HCT116 (cell line): ENCODE results near the gene COL16A1.

Experiments
- CTCF ChIP-seq, 3 experiments: fragments of 200-600 bp in 1 of 3; sonication (generic) in 1 of 3; IDR thresholded peaks in 2 of 3; conservative IDR thresholded peaks in 1 of 3; 2 replicates each; pipeline ENCODE4 v1.5.1; 2012 to 2017; ENCODE audit warnings: low read depth in 2 of 3, low read length in 2 of 3, antibody characterized with exemption in 1 of 3, borderline replicate concordance in 1 of 3, control low read depth in 1 of 3, mild to moderate bottlenecking in 1 of 3, mixed read lengths in 1 of 3, mixed run types in 1 of 3, moderate library complexity in 1 of 3; ENCODE audit not compliant: insufficient read depth in 1 of 3
- ELF1 ChIP-seq: IDR thresholded peaks from 2 replicates; pipeline ENCODE4 v1.6.1; 2012; ENCODE audit warnings: low read depth, borderline replicate concordance
- EZH2phosphoT487 ChIP-seq: fragments of 200-600 bp; IDR thresholded peaks from 2 replicates; pipeline ENCODE4 v1.6.1; 2018; ENCODE audit warnings: antibody characterized with exemption, borderline replicate concordance
- POLR2A ChIP-seq: IDR thresholded peaks from 2 replicates; pipeline ENCODE4 v1.7.0; 2011; ENCODE audit warnings: borderline replicate concordance; ENCODE audit not compliant: insufficient read depth, insufficient read length; ENCODE audit errors: extremely low read depth
- POLR2AphosphoS5 ChIP-seq: IDR thresholded peaks from 2 replicates; pipeline ENCODE4 v1.6.1; 2011; ENCODE audit warnings: mild to moderate bottlenecking, low read depth, low read length, moderate library complexity
- RAD21 ChIP-seq: IDR thresholded peaks from 2 replicates; pipeline ENCODE4 v1.6.1; 2012; ENCODE audit warnings: low read depth, mild to moderate bottlenecking
- SP1 ChIP-seq: IDR thresholded peaks from 2 replicates; pipeline ENCODE4 v1.6.1; 2012; ENCODE audit warnings: low read depth
- TCF7L2 ChIP-seq: IDR thresholded peaks from 2 replicates; pipeline ENCODE4 v1.7.0; 2011; ENCODE audit warnings: borderline replicate concordance, inconsistent platforms; ENCODE audit not compliant: insufficient read depth, insufficient read length; ENCODE audit errors: extremely low read depth

GRCh38 chr1:31746687-31747086, 42.9 kb upstream of the COL16A1 start:
- TF ChIP-seq CTCF (IDR thresholded peaks at IDR 0.05 in 2 of 3, conservative IDR thresholded peaks at IDR 0.05 in 1 of 3; ENCODE audit: borderline replicate concordance in 1 of 3, insufficient read depth in 1 of 3, low read depth in 2 of 3, low read length in 2 of 3): no peak
- TF ChIP-seq POLR2AphosphoS5: no peak
- TF ChIP-seq RAD21: no peak
- no peak for TF ChIP-seq TCF7L2
- no peak for TF ChIP-seq POLR2A
- no peak for TF ChIP-seq SP1
- no peak for TF ChIP-seq ELF1
- TF ChIP-seq EZH2phosphoT487: no peak
